DMS79 (cell line): Measurements from ENCODE around the gene MUC12.
"Not testable (repeated sequence)": the region's sequence is repeated elsewhere in the genome, so short reads cannot be mapped to it uniquely, and the experiment has no call there.

Experiments used
- DNase-seq: peaks from one replicate; lab custom pipeline; 2025; lab: John Stamatoyannopoulos, UW

MUC12 gene

GRCh38 chr7:101064176-101064550 is 94.8 kb downstream of the MUC12 start:
- not testable (repeated sequence) for DNase-seq

- not testable (repeated sequence) for DNase-seq
Measured at GRCh38 chr7:101065162-101065561, 95.8 kb downstream of the MUC12 start.

GRCh38 chr7:101066141-101066832 is 96.9 kb downstream of the MUC12 start:
- peak; percentile 39 for DNase-seq

GRCh38 chr7:101066833-101067177 is 97.4 kb downstream of the MUC12 start:
- no peak for DNase-seq

- no peak for DNase-seq
Measured at GRCh38 chr7:101068401-101068800, 99.0 kb downstream of the MUC12 start.
